ENCODE measurements around the gene UTP25.
"Not testable (repeated sequence)": the region's sequence is repeated elsewhere in the genome, so short reads cannot be mapped to it uniquely, and the experiment has no call there.

Gene UTP25

DNA sequence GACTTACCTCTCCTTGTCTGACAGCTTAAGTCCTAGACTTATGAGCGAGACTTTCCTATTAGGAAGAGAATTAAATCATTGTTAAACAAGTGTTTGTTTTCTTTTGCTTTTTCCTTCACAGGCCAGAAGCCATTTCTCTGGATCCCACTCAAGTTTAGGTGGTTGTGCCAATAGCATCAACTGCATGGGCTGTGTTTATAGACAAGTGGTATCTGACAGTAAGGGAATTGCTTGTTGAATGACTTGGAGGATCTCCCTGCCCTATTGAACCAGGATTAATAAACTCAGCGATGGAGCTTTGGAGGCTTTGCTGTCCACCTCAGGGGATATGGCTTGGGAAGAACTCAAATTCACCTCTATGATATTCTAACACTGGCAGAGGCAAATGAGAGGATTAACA lies 43.7 kb downstream of the UTP25 start:
- DNase-seq (ENCODE audit: low read depth) = no peak

DNA sequence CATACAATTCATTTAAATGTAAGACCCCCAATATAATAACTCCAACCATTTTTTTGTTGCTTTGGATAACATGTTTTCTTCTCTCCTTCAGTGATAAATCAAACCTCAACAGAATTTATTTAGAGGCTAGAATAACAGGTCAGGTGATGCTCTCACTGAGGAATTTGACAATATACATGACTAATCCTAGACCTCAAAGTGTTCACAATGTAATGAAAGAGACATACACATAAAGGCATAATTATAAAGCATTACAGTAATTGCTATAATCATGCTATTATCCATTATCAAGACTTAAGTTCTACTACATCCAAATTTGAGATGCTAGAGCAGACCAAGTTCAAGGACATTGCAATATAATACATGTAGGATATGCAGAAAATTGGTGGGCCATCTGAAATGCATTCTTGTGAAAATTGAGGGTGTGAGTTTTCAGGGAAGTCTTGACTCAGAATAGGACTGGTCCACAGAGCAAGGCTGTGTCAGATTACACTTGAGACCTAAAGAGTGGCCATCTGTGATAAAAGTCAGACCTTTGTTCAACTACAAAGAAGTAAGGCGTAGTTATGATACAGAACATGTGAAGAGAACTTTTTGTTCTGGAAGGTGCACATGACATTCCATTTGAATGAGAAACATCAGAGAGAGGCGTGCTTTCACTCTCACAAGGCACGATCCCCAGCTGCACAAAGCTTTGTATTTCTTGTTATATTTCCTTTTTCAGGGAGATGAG lies 45.5 kb downstream of the UTP25 start:
- DNase-seq (ENCODE audit: low read depth) = peak; percentile 79

DNA sequence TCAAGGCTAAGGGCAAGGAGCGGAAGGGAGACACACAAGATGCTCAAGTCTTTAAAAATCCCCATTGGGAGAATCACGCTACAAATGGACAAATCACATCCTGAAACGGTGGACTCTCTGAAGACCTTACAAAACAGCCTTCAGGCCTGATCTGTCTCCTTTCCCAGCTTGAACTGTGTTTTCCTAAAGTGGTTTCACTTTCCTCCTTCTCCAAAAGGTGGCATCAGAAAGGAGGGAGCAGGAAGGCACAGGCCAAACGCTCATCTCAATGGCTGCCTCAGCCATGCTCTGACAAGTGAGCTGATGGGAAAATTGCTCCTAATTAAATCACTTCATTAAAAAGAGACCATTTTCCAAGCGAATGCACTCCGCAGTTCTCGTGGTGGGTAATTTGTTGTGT lies 47.7 kb downstream of the UTP25 start:
- DNase-seq (ENCODE audit: low read depth) = peak; percentile 62

DNA sequence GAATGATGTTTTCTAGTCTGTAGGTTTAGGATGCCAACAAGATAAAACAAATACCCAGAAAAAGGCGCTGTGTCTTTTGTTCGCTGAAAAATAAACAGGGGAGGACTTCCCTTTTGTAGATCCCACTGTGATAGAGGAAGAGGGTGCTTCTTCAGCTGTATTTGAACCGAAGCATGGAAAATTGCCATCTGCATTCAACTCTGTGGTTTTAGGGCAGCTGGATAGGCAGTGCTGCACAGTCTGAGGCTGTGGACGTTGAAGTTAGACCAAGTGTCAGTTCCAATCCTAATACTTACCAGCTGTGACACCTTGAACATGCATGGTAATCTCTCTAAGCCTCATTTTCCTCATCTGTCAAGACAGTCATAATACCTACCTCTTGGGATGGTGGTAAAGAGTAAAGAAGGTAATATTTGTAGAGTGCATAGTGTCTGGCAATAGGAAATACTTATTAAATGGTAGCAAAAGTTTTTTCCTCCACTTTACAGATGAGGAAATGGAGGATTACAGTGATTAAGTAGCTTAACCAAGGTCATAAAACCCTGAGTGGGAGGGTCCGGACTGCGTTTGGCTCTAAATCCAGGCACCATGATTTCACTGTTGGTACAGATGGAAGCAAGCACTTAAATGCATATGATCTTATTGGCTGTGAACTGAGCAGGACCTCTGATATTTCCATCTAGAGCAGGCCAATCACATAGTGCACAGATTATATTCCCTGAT lies 48.5 kb downstream of the UTP25 start:
- peak; percentile 23 for DNase-seq (ENCODE audit: low read depth)

DNA sequence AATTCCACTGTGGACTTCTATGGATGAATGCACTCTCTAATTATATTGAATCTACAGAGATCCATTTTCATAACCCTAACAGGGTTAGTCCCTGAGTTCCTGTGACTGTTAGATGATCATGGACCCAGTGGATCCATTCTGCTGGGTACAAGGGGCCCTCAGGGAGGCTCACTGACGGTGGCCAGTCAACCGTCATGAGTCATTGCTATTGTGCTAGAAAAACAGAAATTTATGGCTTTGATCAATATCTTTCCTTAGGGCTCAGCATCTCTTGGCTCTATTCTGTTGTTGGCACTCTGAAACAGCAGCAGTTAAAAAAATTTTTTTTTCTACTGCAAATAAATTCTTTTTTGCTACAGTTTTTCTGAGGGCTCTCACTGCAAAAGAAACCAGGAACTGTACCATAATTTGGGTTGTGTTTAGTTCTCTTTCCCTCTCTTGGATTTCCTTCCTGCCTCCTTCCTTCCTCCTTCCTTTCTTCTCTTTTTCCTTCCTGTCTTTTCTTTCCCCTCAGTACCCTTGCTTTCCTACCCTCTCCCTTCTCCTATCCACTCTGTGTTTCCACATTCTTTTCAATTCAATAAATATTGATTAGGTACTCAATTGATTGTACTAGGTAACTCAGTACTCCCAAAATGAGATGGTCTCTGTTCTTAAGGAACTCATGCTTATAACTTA lies 49.5 kb downstream of the UTP25 start:
- no peak for DNase-seq (ENCODE audit: low read depth)

DNA sequence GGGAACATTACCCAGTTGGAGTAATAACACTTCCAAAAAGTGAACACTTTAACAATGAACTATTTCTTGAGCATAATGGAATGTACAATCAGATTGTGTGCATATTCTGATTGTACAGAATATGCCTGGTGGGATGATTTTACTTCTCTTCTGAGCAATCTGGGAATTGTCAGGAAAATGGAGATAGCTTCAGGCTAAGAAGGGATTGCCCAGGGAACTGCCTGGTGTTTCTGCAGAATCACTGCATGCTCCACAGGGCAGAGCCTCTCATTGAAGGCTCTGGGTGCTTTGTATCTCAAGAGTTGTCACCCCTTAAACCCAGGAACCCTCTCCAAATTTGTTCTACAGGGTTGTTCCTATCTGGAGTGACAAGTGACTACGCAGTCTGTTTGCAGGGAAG lies 51.2 kb downstream of the UTP25 start:
- no peak for DNase-seq (ENCODE audit: low read depth)

DNA sequence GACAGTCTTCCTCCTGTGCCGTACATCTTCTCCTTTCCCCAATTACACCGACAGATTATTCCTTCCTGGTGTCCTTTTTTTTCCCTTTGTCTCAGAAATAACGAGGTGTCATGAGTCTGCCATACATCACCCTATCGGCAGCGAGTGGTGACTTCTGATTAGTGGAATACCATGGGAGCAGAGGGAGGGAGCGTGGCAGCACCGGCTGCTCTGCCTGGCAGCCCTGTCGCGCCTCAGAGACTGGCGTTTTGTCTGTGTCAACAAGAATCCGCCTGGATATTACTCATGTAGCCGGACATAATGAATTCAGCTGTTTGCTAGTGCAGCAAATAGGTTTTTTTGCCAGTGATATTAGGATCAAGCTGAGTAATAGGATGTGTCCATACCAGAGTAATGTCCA lies 51.8 kb downstream of the UTP25 start:
- peak; percentile 49 for DNase-seq (ENCODE audit: low read depth)

DNA sequence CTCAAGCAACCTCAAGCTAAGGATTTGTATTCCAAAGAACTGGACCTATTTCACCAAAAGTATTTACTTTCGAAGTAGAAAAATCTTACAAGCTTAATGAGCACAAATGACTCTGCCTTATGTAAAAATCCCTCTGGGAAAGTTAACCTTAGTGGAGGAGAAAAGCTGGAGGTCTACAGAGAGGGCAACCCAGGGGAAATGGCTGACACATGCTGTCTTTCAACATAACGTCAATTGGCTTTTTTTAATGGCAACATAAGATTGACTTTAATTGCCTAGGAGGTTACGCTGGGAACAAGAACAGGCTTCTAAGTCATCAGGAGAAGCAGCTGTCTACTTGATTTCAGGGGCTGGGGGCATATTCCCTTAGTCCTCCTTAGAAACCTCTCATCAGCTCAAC lies 52.3 kb downstream of the UTP25 start:
- DNase-seq (ENCODE audit: low read depth) = no peak

DNA sequence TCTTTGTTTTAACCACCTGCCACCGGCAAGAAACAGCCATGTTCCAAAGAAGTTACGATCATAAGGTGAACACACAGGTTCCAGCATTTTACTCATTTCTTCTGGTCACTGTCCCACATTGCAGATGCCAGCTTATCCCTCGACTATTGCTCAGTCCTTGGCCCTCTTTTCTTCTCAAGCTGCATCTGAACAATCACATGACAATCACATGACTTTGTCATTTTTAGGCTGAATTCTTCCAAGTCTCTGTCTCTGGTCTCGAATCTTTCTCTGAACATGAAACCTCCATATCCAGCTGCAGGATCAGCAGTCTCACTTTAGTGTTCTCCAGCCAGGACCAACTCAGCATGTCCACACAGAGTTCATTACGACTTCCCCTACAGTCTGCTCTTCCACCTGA lies 53.8 kb downstream of the UTP25 start:
- no peak for DNase-seq (ENCODE audit: low read depth)

DNA sequence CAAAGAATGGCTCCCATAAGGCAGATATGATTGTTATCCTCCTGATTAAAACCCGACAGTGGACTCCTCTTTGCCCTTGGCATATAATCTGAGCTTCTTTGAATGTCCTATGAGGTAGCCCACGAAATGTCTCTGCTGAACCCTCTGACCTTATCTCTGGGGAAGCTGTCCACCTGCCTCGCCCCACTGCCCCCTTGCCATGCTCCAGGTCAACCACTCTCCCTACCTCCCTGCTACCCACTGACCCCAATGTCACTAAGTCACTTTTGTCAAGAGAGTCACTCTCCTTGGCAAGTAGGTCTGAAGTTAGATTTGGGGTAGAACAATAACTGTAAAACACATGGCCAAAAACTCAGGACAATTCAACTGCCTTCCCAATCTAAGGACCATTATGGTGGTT lies 54.5 kb downstream of the UTP25 start:
- DNase-seq (ENCODE audit: low read depth) = no peak

DNA sequence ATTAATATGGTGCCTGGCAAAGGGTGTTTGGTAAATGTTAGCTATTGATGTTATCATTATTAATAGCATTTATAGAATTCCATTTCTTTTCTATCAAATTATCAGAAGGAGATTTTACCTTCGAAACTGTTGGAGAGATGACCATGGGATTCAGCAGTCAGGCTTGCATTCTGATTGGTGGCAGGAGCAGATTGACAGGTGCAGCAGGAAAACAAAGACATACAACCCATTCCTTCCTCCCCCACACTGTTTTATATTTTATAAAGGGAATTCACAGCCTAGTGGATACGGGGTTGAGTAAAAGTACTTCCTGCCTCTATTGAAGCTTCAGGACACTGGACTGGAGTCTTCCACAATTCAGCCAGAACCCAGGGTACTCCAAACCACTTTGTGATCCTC lies 55.2 kb downstream of the UTP25 start:
- DNase-seq (ENCODE audit: low read depth) = no peak

DNA sequence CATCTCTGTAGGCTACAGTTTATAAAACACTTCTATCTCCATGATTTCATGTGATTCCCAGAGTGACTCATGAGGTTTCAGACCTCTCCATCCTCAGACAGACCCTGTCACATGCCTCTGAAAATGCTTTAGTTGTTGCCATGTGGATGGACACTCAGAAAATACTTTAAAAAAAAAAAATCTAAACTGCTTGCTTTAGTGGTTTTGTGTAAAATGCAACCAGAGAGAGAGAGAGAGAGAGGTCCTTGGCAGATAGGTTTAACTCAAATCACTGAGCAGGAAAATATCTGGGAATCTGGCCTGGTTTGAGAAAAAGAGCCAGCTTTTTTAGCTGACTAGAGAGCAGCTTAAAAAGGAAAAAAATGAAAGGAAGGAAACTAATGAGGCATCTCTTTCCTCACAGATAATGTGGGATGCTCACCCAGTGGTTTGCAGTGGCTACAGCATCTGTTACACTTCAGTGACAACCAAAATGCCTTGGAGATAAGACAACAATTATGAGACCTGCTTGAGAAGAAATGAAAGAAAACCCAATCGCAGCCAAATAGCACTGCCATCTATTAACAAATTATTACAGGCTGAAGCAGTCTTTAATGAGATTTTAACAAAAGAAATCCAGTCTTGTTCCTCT lies 55.7 kb downstream of the UTP25 start:
- DNase-seq (ENCODE audit: low read depth) = peak; percentile 67

DNA sequence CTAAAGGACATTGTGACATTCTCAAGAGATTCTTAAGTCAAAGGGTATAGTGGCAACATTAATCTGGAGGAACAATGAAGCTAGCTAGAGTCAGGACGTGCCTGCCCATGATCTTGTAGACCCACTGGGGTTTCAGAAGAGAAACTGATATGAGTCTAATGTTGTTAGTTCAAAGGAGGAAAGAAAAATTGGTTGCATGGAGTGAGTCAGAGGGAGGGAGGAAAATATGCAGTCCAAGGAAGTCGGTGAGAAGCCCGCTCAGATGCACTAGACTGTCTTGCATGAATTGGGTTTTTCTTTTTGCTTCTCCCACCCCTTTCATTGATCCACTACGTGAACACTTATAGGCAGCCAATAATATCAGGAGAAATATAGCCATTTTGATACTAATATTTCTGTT lies 56.5 kb downstream of the UTP25 start:
- no peak for DNase-seq (ENCODE audit: low read depth)

DNA sequence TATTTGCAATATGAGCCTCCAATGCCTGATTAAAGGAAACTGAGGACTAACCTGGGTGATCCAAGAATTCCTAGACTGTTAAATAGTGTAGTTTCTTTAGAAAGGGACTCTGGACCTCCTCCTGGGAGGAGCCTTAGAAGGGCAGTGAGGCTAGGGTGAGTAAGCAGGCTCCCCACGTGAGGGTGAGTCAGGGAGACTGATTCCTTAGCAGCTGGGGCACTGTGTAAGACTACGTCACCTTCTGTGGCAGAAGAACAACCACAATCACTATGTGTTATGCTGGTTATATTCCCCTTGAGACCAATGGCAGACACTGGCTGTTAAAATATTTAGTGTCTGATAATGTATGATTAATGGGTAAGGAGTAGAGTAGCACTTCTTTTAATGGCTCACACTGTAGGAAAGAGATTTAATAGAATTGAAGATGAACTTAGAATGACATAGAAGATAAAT lies 56.9 kb downstream of the UTP25 start:
- peak; percentile 92 for DNase-seq (ENCODE audit: low read depth)

DNA sequence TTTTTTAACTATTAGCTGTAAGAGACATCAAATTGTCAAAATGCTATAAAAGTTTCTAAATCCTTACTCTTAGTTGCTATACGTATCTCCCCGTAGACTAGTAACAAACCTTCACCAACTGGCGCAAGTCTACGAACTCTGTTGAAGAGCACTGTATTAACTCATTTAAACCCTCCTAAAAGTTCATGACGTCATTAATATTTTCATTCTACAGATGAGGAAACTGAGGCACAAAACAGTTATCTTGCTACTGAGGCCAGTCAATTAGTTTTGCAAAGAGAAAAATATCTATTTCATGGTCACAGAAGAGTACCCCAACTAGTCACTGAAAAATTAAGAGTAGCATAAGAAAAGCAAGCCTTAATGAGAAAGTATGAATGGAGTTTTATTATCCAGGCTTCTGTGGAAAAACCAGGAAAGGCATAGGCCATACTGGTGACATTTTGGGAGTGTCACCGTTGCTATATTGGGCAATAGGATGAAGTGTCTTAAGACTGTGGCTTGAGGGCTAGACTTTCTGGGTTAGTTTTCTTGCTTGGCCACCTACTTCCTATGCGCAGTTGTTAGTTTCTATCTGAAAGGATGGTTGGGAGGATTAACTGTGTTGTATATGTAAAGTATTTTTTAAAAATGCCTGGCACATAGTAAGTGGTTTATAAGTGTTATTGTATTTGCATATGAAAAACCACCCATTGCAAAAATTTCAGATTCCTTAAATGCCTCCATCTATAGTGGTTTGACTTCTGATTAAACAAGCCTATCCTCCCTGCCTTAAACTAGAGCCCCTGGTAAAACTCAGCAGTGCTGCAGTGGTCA lies 57.8 kb downstream of the UTP25 start:
- DNase-seq (ENCODE audit: low read depth) = no peak

DNA sequence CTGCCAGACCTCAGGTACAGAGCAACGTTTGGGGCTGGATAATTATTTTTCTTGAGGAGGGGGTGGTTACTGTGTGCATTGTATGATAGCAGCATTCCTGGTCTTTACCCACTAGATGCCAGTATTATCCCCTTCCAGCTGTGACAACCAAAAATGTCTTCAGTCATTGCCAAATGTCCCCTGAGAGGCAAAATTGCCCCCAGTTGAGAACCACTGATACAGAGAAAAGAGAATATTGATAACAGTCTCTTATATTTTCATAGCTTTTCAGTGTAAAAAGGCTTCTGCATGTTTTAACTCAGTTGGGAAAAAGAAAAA lies 58.4 kb downstream of the UTP25 start:
- no peak for DNase-seq (ENCODE audit: low read depth)

DNA sequence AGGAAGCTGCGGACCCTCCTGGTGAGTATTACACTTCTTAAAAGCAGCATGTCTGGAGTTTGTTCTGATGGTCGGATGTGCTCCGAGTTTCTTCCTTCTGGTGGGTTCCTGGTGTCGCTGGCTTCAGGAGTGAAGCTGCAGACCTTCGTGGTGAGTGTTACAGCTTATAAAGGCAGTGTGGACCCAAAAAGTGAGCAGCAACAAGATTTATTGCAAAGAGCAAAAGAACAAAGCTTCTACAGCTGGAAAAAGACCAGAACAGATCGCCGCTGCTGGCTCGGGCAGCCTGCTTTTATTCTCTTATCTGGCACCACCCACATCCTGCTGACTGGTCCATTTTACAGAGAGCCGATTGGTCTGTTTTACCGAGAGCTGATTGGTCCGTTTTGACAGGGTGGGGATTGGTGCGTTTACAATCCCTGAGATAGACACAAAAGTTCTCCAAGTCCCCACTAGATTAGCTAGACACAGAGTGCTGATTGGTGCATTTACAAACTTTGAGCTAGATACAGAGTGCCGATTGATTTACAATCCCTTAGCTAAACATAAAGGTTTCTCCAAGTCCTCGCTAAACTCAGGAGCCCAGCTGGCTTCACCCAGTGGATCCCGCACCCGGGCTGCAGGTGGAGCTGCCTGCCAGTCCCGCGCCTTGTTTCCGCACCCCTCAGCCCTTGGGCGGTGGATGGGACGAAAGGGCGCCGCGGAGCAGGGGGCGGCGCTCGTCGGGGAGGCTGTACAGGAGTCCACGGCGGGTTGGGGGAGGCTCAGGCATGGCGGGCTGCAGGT lies 60.7 kb downstream of the UTP25 start:
- not testable (repeated sequence) for DNase-seq (ENCODE audit: low read depth)

DNA sequence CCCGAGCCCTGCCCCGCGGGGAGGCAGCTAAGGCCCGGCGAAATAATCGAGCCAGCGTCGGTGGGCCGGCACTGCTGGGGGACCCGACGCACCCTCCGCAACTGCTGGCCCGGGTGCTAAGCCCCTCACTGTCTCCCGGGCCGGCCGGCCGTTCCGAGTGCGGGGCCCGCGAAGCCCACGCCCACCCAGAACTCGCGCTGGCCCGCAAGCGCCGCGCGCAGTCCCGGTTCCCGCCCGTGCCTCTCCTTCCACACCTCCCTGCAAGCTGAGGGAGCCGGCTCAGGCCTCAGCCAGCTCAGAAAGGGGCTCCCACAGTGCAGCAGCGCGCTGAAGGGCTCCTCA lies 61.3 kb downstream of the UTP25 start:
- no peak for DNase-seq (ENCODE audit: low read depth)

DNA sequence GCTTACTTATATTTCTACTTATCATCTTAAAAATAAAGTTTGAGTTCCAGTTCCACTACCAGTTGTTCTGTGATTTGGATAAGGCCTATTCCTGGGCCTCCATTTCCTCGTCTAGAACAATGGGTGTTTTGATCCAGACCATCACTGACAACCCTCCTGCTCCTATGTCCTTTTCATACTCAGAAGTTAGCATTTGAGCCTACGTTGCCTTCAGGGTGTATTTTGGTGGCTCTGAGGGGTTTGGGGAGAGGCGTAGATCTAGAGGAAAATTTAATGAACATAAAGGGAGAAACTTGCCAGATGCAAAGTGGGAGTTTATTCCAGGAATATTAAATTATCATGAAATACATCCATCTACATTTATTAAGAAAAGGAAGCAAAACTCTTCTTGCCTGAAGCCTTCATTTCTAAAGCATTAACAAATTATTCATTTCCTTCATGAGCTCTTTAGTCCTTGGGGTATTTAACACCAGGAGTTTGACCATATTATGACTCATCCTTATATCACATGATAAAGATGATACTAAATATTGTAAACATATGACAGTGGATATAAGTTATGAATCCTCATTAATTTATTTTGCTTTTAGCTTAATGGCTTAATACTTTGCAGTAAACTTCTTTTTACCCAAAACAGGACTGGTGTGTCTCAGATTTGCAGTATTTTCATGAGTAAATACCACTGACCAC lies 63.0 kb downstream of the UTP25 start:
- peak; percentile 30 for DNase-seq (ENCODE audit: low read depth)

DNA sequence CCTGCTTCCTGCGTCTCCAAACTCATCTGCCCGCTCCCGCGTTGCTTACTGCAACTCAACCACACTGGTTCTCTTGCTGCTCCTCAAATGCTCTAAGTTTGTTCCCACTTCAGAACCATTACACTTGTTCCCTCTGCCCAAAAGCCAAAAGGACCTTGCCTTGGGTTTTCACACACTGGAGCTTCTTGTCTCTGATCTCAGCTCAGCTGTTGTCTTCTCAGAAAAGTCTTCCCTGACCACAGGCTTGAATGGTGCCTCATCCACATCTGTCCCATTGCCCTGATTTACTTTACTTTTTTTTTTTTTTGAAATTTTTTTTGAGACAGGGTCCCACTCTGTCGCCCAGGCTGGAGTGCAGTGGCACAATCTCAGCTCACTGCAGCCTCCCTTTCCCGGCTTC lies 66.0 kb downstream of the UTP25 start:
- no peak for DNase-seq (ENCODE audit: low read depth)

DNA sequence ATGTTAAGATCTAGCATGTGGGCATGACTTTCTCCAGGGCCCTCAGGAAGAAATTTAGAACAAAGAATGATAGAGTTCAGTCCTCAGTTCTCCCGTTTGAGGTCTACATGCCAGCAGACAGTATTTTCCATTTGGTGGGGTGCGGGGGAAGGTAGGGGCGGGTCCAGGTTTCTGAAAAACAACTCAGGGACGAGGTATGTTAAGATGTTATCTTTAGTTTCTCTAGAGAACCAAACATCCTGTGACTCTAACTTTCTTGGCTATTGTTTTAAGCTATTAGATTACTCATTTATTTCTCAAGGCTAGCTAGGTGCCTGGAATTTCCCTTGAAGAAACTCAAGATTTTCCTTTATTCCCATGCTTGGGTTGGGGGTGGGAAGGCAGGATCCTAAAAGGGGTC lies 67.9 kb downstream of the UTP25 start:
- no peak for DNase-seq (ENCODE audit: low read depth)

All from fibroblast of gingiva (primary cell).